Parathyroid adenoma (tissue), 2 donors: ENCODE data around the gene MBD1.
A peak's percentile ranks its signal among the peaks of the same experiment; 100 is the strongest.
"Not testable (repeated sequence)": the region's sequence is repeated elsewhere in the genome, so short reads cannot be mapped to it uniquely, and the experiment has no call there.

ENCODE experiments used
- H2AFZ ChIP-seq: fragments of 300-600 bp; sonication (generic); one replicate; pipeline ENCODE4 v1.7.0; 2017; ENCODE audit warnings: antibody characterized with exemption, mild to moderate bottlenecking
- H3K27ac ChIP-seq: fragments of 300-600 bp; sonication (generic); one replicate; pipeline ENCODE4 v1.7.0; 2017
- H3K27me3 ChIP-seq: fragments of 300-600 bp; sonication (generic); one replicate; pipeline ENCODE4 v1.7.0; 2017; ENCODE audit warnings: low read length; ENCODE audit not compliant: control insufficient read depth, insufficient read depth
- H3K36me3 ChIP-seq: fragments of 300-600 bp; sonication (generic); one replicate; pipeline ENCODE4 v1.7.0; 2017; ENCODE audit warnings: low read length; ENCODE audit not compliant: control insufficient read depth, insufficient read depth
- H3K4me1 ChIP-seq: fragments of 300-600 bp; sonication (generic); one replicate; pipeline ENCODE4 v1.7.0; 2017; ENCODE audit warnings: control low read depth
- H3K4me2 ChIP-seq: fragments of 300-600 bp; sonication (generic); one replicate; pipeline ENCODE4 v1.7.0; 2017; ENCODE audit warnings: low read length
- H3K4me3 ChIP-seq: fragments of 300-600 bp; sonication (generic); one replicate; pipeline ENCODE4 v1.7.0; 2017; ENCODE audit warnings: low read depth, low read length
- H3K79me2 ChIP-seq: fragments of 300-600 bp; sonication (generic); one replicate; pipeline ENCODE4 v1.7.0; 2017; ENCODE audit warnings: control low read depth
- H3K9ac ChIP-seq: fragments of 300-600 bp; sonication (generic); one replicate; pipeline ENCODE4 v1.7.0; 2017; ENCODE audit warnings: mild to moderate bottlenecking
- H3K9me3 ChIP-seq: fragments of 300-600 bp; sonication (generic); one replicate; pipeline ENCODE4 v1.7.0; 2017; ENCODE audit warnings: low read length; ENCODE audit not compliant: control insufficient read depth
- TF ChIP-seq, protein P1 (sequence below): fragments of 300-600 bp; sonication (generic); IDR thresholded peaks from one replicate; pipeline ENCODE4 v1.7.0; 2017; ENCODE audit warnings: antibody characterized with exemption, mild to moderate bottlenecking
- donor health status: primary hyperparathyroidism.

MBD1 gene

DNA sequence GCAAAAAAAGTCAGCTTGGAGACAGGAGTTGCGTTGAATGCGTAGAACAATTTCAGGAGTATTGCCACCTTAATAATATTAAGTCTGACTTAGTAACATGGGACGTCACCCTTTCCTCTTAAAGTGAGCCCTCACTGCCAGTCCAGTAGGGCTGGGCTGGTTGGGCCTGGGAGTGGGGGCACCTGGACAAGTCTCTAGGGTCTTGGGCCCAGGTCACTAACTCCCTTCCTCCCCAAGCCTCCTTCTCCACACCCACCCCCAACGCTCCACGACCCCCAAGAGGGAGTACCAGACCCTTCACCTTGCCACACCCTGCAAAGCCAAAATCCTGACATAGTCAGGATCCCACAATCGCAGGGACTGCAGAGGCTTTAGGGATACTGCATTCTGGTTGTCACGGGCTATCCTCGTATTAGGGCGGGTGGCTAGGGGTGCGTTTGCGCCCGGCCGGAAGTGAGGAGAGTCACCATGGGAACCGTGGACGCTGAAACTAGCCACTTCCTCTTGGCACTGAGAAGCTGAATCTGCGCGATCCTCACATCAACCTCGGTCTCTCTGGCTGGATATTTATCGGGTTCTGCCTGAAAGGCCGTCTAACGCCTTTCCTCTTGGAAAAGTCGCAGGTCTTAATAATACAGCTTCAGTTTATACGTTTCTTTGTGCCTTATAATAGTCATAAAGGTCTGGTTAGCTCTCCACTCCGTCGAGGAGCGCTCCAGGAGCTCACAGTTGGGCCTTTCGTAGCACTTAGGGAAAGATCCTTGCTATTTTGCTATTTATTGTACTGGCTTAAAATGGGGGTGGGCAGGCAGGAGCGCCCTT is 16.5 kb upstream of the MBD1 start:
- H3K4me2 ChIP-seq, result peak overlapping the region; percentile 95
- TF ChIP-seq, protein P1, sequence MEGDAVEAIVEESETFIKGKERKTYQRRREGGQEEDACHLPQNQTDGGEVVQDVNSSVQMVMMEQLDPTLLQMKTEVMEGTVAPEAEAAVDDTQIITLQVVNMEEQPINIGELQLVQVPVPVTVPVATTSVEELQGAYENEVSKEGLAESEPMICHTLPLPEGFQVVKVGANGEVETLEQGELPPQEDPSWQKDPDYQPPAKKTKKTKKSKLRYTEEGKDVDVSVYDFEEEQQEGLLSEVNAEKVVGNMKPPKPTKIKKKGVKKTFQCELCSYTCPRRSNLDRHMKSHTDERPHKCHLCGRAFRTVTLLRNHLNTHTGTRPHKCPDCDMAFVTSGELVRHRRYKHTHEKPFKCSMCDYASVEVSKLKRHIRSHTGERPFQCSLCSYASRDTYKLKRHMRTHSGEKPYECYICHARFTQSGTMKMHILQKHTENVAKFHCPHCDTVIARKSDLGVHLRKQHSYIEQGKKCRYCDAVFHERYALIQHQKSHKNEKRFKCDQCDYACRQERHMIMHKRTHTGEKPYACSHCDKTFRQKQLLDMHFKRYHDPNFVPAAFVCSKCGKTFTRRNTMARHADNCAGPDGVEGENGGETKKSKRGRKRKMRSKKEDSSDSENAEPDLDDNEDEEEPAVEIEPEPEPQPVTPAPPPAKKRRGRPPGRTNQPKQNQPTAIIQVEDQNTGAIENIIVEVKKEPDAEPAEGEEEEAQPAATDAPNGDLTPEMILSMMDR, result no peak
- H3K4me1 ChIP-seq, result peaks cover 2% of the 10 kb centered on the region
- H3K4me3 ChIP-seq, result peak overlapping the region; percentile 68
- no peaks in the 10 kb centered on the region for H3K36me3 ChIP-seq
- no peaks in the 10 kb centered on the region for H3K27me3 ChIP-seq
- no peak overlapping the region for H3K9ac ChIP-seq
- H2AFZ ChIP-seq, result peak overlapping the region; percentile 88
- H3K79me2 ChIP-seq, result no peaks in the 10 kb centered on the region
- H3K27ac ChIP-seq, result peak overlapping the region; percentile 40
- no peaks in the 10 kb centered on the region for H3K9me3 ChIP-seq

DNA sequence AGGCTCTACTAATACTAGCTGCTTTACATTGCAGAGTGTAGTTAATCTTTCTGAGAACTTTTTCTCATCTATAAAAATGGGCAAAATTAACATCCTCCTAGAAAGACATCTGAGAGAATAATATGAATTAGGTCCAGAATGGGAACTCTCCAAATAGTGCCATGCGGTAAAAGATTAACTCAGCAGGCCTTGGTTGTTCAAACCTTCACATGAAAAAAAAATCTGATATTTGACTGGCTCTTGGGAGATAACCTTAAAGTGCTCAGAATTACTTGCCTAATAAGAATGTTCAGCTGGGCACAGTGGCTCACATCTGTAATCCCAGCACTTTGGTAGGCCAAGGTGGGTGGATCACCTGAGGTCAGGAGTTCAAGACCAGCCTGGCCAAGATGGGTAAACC is 11.7 kb upstream of the MBD1 start:
- no peaks in the 10 kb centered on the region for H3K4me1 ChIP-seq
- TF ChIP-seq, protein P1, result no peak
- no peak overlapping the region for H3K4me2 ChIP-seq
- no peaks in the 10 kb centered on the region for H3K9me3 ChIP-seq
- no peak overlapping the region for H3K27ac ChIP-seq
- no peaks in the 10 kb centered on the region for H3K36me3 ChIP-seq
- H2AFZ ChIP-seq, result peak overlapping the region; percentile 56
- no peak overlapping the region for H3K9ac ChIP-seq
- H3K4me3 ChIP-seq, result no peak overlapping the region
- H3K27me3 ChIP-seq, result no peaks in the 10 kb centered on the region
- H3K79me2 ChIP-seq, result no peaks in the 10 kb centered on the region

DNA sequence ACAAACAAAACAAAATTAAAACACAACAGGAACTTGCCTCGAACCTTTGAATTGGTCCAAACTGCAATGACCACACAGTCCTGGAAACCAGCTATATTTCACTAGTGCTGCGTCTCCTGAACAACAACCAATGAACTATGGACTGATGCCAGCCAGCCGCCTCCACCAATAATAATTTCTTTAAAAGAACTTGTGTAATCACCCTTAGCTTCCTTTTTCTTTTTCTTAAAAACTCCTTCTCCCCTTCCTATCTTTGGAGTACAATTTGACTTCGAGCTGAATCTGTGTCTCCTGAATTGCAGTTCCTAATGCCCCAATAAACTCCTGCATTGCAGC is 7.8 kb upstream of the MBD1 start:
- Histone ChIP-seq H3K27me3 (no peaks in the 10 kb centered on the region), H3K4me1 (no peaks in the 10 kb centered on the region), H3K36me3 (no peaks in the 10 kb centered on the region), H3K9me3 (no peaks in the 10 kb centered on the region), H3K79me2 (no peaks in the 10 kb centered on the region), H3K27ac (no peak overlapping the region), H3K4me3 (no peak overlapping the region), H3K9ac (no peak overlapping the region), H2AFZ (peak overlapping the region; percentile 30), H3K4me2 (no peak overlapping the region)
- TF ChIP-seq, protein P1, result no peak

DNA sequence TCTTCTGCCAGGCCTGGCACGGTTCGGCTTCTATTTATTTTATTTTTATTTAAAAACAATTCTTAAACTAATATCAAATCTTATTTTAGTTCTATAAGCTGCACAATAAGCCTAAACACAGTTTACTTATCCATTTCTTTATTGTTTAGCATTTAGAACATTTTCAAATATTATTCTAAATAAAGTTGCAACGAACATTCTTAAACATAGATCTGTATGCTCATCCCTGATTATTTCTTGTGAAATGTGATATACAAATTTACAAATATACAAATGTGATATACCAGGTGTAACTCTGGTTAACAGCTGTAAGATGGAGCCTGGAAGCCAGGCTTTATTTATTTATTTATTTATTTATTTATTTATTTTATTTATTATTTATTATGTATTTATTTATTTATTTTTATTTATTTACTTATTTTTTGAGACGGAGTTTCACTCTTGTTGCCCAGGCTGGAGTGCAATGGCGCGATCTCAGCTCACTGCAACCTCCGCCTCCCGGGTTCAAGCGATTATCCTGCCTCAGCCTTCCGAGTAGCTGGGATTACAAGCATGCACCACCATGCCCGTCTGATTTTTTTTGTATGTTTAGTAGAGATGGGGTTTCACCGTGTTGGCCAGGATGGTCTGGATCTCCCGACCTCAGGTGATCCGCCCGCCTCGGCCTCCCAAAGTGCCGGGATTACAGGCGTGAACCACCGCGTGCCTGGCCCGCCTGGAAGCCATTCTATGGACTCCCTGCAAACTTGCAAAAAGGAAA is 7.2 kb upstream of the MBD1 start:
- Histone ChIP-seq H3K27ac (peak overlapping the region; percentile 91), H3K4me3 (peak overlapping the region; percentile 80), H2AFZ (peak overlapping the region; percentile 96), H3K4me2 (peak overlapping the region; percentile 52), H3K9ac (peak overlapping the region; percentile 62)
- H3K79me2 ChIP-seq, H3K27me3 ChIP-seq, H3K36me3 ChIP-seq, H3K9me3 ChIP-seq, H3K4me1 ChIP-seq: not testable (repeated sequence)

DNA sequence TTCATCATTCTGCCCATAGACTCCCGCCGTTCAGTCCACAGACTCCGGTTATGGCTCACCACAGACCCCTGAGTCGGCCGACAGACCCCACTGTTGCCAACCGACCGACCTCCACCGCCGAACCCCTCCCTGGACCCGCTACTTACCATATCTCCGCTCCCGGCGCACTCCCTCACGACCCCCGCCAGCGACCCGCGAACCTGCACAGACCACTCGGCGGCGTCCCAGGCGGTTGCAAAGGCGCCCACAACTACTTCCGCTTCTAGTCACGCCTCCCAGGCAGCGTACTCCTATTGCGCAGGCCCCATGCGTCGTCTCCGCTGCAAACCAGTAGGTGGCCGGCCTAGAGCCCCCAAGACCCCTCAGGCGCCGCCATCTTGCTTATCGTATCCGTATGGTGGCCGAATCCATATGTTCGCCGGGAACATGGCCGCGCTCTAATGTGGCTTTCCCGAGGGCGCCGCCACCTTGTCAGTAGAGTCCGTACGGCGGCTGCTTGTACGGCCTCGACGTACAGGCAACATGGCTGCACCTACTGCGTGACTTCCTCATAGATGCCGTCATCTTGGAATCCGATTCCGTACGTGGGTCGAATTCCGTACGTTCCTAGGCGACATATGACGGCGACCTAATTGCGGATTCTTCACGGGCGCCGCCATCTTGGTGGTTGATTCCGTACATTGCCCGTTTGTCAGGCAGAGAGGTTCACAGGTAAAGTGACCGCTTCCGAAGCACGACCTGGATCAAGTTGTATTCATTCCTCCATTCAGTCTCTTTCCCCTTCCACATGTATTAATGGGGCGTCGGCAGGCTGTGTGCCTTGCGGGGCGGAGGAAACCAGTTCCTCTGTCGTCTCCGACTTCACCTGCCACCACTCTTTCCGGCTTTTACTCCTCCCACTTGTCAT is 6.4 kb upstream of the MBD1 start, which contains the start of gene CXXC1:
Gene CXXC1 (minus strand): TSS at position 252 of the 907 bp plus-strand sequence. CDS start 103 bp downstream, at position 149.
- Histone ChIP-seq H3K9ac (peak within 1 kb of the TSS; percentile 62), H3K4me1 (no peaks in the 10 kb centered on the region), H3K4me3 (peak within 1 kb of the TSS; percentile 80), H3K9me3 (no peaks in the 10 kb centered on the region), H3K4me2 (peak within 1 kb of the TSS; percentile 76), H3K79me2 (no peaks in the 10 kb centered on the region), H2AFZ (peak within 1 kb of the TSS; percentile 96), H3K27ac (peak within 1 kb of the TSS; percentile 91), H3K27me3 (no peaks in the 10 kb centered on the region), H3K36me3 (no peaks in the 10 kb centered on the region)
- TF ChIP-seq, protein P1, result peak; percentile 51
